OCI-M2 (cell line): ENCODE data around the gene ZNF484.
"Not testable (repeated sequence)": the region's sequence is repeated elsewhere in the genome, so short reads cannot be mapped to it uniquely, and the experiment has no call there.

Experiments used
- DNase-seq: peaks from one replicate; lab custom pipeline; 2025; ENCODE audit not compliant: unreplicated experiment; lab: John Stamatoyannopoulos, UW

Gene ZNF484

GRCh38 chr9:92877531-92878430, at the start of gene ZNF484:
ZNF484 (minus strand) TSS chr9:92878038; CDS start chr9:92875029, 3,009 bp downstream.
- peak; percentile 91 for DNase-seq

- no peak for DNase-seq
Measured at GRCh38 chr9:92920437-92920836, 42.6 kb upstream of the ZNF484 start.

GRCh38 chr9:92917176-92917800, 39.5 kb upstream of the ZNF484 start:
- DNase-seq: no peak

- DNase-seq: no peak
Measured at GRCh38 chr9:92911511-92912475, 34.0 kb upstream of the ZNF484 start.

GRCh38 chr9:92905137-92905536, 27.3 kb upstream of the ZNF484 start:
- not testable (repeated sequence) for DNase-seq

GRCh38 chr9:92897323-92897722, 19.5 kb upstream of the ZNF484 start:
- no peak for DNase-seq

- DNase-seq: no peak
Measured at GRCh38 chr9:92895812-92896436, 18.1 kb upstream of the ZNF484 start.

DNA sequence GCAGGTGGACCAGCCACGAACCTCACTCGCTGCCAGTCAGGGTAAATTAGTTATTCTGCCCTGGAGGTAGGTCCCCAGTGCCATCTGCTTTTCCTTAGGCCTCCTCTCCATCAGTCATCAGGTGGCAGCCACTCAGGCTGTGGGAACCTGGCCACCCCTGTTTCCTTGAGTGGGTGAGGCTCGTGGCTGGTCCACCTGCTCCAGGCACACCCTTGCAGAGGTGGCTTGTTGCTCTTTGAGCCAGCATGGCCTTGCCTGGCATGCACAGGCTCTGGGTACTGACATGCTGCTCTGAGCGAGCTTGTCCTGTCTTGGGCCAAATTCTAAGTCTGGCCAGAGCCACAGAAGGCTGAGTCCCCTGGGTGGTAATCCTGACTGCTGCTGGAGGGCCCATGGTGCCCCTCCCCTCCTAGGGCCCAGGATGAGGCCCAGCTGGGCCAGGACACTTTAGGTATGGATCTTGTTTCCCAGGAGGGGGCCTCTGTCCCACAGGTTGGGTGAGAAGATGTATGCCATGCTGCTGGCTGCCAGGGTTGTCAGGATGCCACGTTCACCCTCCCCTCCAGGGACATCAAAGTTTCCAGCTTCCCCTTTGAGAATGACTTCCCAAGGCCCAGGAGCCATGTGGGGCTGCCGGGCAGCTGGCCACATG, 17.0 kb upstream of the ZNF484 start:
- no peak for DNase-seq

DNA sequence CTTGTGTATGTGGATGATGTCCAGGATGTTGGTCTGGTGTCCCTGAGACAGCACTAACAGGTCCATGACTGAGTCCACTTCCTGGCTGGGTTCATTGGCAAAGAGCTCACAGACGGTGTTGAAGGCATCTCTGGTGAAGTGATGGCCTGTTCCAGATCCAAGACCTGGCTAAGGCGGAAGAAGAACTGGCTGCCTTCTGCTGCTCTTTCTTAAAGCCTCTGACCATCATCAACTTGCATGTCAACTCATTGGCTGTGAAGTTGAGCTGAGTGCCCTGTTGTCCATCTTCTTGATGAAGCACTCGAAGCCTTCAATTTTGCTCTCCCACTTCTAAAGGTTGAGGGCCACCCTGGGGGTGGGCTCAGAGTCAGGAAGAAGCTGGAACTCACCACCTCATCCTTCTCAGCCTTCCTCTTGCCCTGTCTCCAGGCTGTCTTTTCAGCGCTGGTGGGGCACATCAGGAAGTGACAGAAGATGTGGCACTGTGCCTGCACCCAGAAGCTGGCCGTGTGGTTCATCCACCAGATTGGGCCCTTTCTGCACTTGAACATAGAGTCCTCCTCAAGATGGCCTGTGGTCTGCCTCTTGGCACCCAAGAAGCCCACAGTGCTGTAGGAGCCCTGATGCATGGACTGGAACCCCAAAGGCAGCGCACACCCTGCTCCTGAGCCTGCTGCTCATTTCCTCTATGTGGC, 16.2 kb upstream of the ZNF484 start:
- DNase-seq: not testable (repeated sequence)

- DNase-seq: not testable (repeated sequence)
Measured at GRCh38 chr9:92892276-92892675, 14.4 kb upstream of the ZNF484 start.

DNA sequence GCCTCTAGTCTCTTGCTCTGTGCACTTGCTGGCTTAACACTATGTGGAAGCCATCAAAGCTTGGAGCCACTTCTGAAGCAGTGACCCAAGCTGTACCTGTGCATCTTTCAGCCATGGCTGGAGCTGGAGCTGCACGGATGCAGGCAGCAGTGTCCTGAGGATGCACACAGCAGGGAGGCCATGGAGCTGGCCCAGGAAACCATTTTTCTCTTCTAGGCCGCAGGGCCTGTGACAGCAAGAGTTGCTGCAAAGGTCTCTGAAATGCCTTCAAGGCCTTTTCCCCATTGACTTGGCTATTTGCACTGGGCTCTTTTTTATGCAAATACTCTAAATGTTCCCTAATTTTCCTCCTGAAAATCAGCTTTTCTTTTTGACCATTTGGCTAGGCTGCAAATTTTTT, 12.9 kb upstream of the ZNF484 start:
- DNase-seq: no peak

DNA sequence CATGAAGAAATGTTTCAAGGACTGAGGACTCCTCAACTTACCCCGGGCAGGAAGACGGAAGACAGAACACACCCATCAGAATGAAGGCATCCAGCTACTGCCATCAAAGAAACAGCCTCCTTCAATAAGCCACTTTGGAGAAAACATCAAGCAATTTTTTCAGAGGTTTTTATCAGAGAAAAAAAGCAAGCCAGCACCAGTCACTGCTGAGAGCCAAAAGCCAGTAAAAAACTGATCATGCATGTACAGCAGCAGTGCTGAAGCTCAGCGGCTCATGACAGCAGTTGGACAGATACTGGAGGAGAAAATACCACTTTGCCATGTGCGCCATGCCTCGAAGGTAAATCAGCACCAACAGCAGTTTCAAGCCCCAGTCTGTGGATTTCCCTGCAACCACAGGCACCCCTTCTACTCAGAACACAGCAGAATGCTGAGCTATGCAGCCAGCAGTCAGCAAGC, 10.1 kb upstream of the ZNF484 start:
- no peak for DNase-seq

- not testable (repeated sequence) for DNase-seq
Measured at GRCh38 chr9:92886846-92887610, 9.2 kb upstream of the ZNF484 start.

DNA sequence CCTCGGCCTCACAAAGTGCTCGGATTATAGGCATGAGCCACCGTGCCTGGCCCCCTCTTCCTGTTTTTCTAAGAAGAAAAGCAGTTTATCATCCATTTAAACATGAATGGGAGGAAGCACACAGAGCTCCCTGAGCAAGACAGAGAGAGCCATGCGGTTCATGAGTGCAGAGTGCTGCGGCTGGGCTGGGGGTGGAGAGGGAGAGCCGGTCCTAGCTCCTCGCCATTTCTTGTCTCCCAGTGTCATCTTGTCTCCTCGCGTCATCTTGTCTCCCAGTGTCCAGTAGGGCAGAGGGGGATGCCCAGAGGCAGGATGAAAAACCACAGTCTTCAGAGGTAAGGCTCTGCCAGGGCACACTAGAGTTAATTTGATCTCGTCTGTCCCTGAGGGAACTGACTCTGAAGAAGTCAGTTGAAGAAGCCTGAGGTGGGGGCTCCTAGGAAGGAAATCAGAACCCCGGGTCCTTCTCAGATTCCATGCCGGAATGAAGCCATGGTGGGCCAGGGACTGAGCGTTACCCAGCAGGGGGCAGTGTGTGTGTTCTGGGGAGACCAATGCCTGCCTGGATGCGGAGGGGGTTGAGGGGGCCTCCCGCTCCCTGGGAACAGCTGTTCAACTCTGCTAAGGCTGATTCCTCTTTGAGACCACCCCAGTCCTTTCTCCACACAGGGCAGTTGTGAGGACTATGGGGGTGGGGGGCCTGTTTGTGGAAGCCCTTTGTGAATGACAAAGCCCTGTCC, 6.0 kb upstream of the ZNF484 start:
- DNase-seq: not testable (repeated sequence)

GRCh38 chr9:92882276-92882675, 4.4 kb upstream of the ZNF484 start:
- DNase-seq: no peak

DNA sequence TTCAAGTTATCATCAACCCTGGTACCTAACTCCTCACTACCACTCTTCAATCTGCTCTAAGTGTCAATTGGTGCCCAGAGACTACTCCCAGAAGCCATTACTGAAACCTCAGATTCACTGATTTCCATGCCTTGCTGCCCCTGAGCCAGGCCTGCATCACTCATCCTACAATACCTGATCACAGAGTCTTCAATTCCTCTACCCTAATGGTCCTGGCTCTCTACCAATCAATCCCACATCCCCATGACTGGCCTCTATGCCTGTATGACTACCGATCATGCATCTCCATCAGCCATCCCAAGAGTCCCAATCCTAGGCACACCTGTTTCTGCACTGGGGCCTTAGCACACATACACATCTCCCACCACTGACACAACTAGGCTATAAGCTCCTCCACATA, 2.5 kb downstream of the ZNF484 start:
- DNase-seq: no peak

DNA sequence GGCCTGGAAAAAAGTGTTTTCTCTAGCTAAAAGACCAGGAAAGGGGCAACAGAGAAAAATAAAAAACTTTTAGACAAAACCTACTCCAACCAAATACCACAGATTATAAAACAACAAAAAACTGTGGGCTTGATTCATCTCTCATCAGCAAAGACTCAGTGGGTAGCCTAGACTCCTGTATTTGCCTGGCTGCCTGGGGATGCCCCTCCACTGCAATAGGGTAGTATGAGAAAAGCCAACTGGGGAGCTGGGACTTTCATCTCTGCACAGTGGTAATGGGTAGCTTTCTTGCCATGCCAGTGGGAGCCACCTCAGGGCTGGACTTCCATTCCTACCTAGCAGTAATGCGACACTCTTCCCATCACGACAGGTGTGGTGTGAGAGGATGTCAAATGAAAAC, 7.5 kb downstream of the ZNF484 start:
- DNase-seq: no peak

DNA sequence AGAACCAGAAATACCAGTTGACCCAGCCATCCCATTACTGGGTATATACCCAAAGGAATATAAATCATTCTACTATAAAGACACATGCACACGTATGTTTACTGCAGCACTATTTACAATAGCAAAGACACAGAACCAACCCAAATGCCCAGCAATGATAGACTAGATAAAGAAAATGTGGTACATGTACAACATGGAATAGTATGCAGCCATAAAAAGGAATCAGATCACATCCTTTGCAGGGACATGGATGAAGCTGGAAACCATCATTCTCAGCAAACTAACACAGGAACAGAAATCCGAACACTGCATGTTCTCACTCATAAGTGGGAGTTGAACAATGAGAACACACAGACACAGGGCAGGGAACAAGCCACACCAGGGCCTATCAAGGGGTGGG, 11.2 kb downstream of the ZNF484 start:
- DNase-seq: not testable (repeated sequence)
